Measurements from ENCODE around the gene CUBN. TPM values are rescaled to one million over a fixed set of nuclear protein-coding genes. Genes with fewer than 3 reads are reported as not detected.

The CUBN gene
- total and polyA plus RNA-seq, 10 of the 15 experiments (the other 5 are each of a cell fraction or from before 2014, with no cell fraction given), result under 0.01 to 0.14 (median 0.02) TPM; not detected in 6

DNA sequence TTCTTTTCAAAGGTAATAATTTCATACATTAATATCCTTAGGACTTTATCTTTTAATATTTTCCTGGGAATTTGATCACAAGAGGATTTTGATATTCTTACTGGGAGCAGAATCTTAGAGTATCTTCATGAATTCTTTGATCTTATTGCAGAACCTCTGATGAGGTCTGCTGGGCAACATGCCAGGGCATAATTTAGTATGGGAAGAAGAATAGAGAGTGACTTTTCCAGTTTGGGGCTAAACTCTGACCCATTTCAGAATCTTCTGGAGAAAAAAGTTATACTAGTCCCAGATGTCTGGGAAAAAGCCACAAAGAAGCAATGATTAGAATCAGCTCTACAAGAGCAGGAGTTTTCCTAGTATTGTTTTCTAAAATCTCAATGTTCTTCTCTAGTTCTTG is 284.4 kb downstream of the CUBN start:
- Histone ChIP-seq H3K9me3 (replicated peaks; ENCODE audit: control insufficient read depth, insufficient read depth, low read length) (no peaks in the 10 kb centered on the region), H3K4me1 (ENCODE audit: control insufficient read depth, insufficient read depth, low read length) (no peaks in the 10 kb centered on the region), H3K79me2 (ENCODE audit: control insufficient read depth, insufficient read depth, low read length) (no peaks in the 10 kb centered on the region), H3K9ac (ENCODE audit: control insufficient read depth, insufficient read depth, low read length) (no peak overlapping the region), H4K20me1 (ENCODE audit: control insufficient read depth, insufficient read depth) (no peaks in the 10 kb centered on the region), H3K27ac (ENCODE audit: control insufficient read depth, insufficient read depth) (no peak overlapping the region), H2AFZ (ENCODE audit: control insufficient read depth, low read depth, low read length) (no peak overlapping the region), H3K4me3 (no peak overlapping the region), H3K4me2 (ENCODE audit: control insufficient read depth, insufficient read depth) (no peak overlapping the region), H3K27me3 (replicated peaks in 1 of 2; ENCODE audit: control insufficient read depth in 2 of 2, insufficient read depth in 2 of 2, low read length in 1 of 2) (no peaks in the 10 kb centered on the region; a peak in 1 of 4 replicates), H3K36me3 (ENCODE audit: control insufficient read depth in 2 of 2, insufficient read depth in 2 of 2, low read length in 1 of 2) (no peaks in the 10 kb centered on the region)
- ATAC-seq (no peak), FAIRE-seq (no peak), DNase-seq (ENCODE audit: low read depth, low spot score) (no peak)
- RAD21 ChIA-PET (ENCODE audit: unreplicated experiment), result interaction anchor here (1.3 kb wide), 1 partner anchor 411 kb away, joined by 8 read pairs; no protein-coding TSS in a partner anchor
- POLR2A ChIA-PET, result no interaction called here
- SMC1A ChIA-PET (ENCODE audit: uncharacterized antibody, unreplicated experiment), result interaction anchor here (0.6 to 2.8 kb wide), 4 partner anchors 11 to 897 kb away, joined by 3 to 9 read pairs (median 5); no protein-coding TSS in a partner anchor
- BruUV-seq (replicated peaks), result no TSS peak
- CTCF ChIA-PET, result interaction anchor here (0.6 to 2.3 kb wide), 4 partner anchors 11 to 481 kb away, joined by 3 to 18 read pairs (median 4); no protein-coding TSS in a partner anchor
- no peak for TF ChIP-seq ZBTB40 (IDR thresholded peaks at IDR 0.05; ENCODE audit: borderline replicate concordance)
- no peak for TF ChIP-seq ESRRA (IDR thresholded peaks at IDR 0.05; ENCODE audit: low read length)
- no peak for TF ChIP-seq NR2C2 (IDR thresholded peaks at IDR 0.05; ENCODE audit: borderline replicate concordance, control insufficient read depth, insufficient read length, low read depth)
- in situ Hi-C loops (cut with MboI) (loop anchor here (5.0 to 25.0 kb wide), 2 partner anchors 412 to 892 kb away; no protein-coding TSS in a partner anchor), intact Hi-C loops (cut with micrococcal nuclease; ENCODE audit: unreplicated experiment) (loop anchor here (5.0 kb wide), 1 partner anchor 897 kb away; no protein-coding TSS in a partner anchor)

Data from GM12878 (cell line).